ENCODE results near the gene BTBD2.

The BTBD2 gene

GRCh38 chr19:1984357-1984756 lies 31.2 kb downstream of the BTBD2 start:
- ATAC-seq: no peak
- TF ChIP-seq ZC3H10 (CRISPR knock-in tag; IDR thresholded peaks at IDR 0.05) (no peak), BACH2 (CRISPR knock-in tag; IDR thresholded peaks at IDR 0.05; ENCODE audit: borderline replicate concordance) (no peak), GLIS3 (CRISPR knock-in tag; IDR thresholded peaks at IDR 0.05) (no peak), ZFP30 (CRISPR knock-in tag; IDR thresholded peaks at IDR 0.05) (no peak), ESRRG (CRISPR knock-in tag; IDR thresholded peaks at IDR 0.05) (no peak), ZNF565 (CRISPR knock-in tag; conservative IDR thresholded peaks at IDR 0.05; ENCODE audit: low read depth) (no peak), TOX (CRISPR knock-in tag; IDR thresholded peaks at IDR 0.05; ENCODE audit: borderline replicate concordance) (no peak), CSRNP3 (CRISPR knock-in tag; IDR thresholded peaks at IDR 0.05) (no peak), ARNTL (CRISPR knock-in tag; IDR thresholded peaks at IDR 0.05; ENCODE audit: borderline replicate concordance, low read depth) (no peak), ZFP3 (CRISPR knock-in tag; IDR thresholded peaks at IDR 0.05) (no peak), CREB5 (CRISPR knock-in tag; IDR thresholded peaks at IDR 0.05; ENCODE audit: low read depth) (no peak), TSHZ2 (CRISPR knock-in tag; IDR thresholded peaks at IDR 0.05) (no peak), TCF4 (CRISPR knock-in tag; IDR thresholded peaks at IDR 0.05; ENCODE audit: borderline replicate concordance) (no peak), OSR1 (CRISPR knock-in tag; IDR thresholded peaks at IDR 0.05) (no peak), POU6F1 (CRISPR knock-in tag; IDR thresholded peaks at IDR 0.05; ENCODE audit: borderline replicate concordance, low read depth) (no peak), CSDC2 (CRISPR knock-in tag; IDR thresholded peaks at IDR 0.05) (no peak), ZNF8 (CRISPR knock-in tag; IDR thresholded peaks at IDR 0.05) (no peak), ZNF70 (CRISPR knock-in tag; IDR thresholded peaks at IDR 0.05) (no peak), RARB (CRISPR knock-in tag; IDR thresholded peaks at IDR 0.05) (no peak)

GRCh38 chr19:1981253-1981652 lies 34.3 kb downstream of the BTBD2 start:
- ATAC-seq: no peak
- no peak for TF ChIP-seq ZNF70 (CRISPR knock-in tag; IDR thresholded peaks at IDR 0.05)
- TF ChIP-seq BACH2 (CRISPR knock-in tag; IDR thresholded peaks at IDR 0.05; ENCODE audit: borderline replicate concordance): no peak

- TF ChIP-seq BACH2 (CRISPR knock-in tag; IDR thresholded peaks at IDR 0.05; ENCODE audit: borderline replicate concordance) (no peak), ZFP30 (CRISPR knock-in tag; IDR thresholded peaks at IDR 0.05) (no peak), GLIS3 (CRISPR knock-in tag; IDR thresholded peaks at IDR 0.05) (no peak), ZNF8 (CRISPR knock-in tag; IDR thresholded peaks at IDR 0.05) (no peak), PATZ1 (CRISPR knock-in tag; IDR thresholded peaks at IDR 0.05; ENCODE audit: borderline replicate concordance) (no peak), ZNF565 (CRISPR knock-in tag; conservative IDR thresholded peaks at IDR 0.05; ENCODE audit: low read depth) (no peak), RARB (CRISPR knock-in tag; IDR thresholded peaks at IDR 0.05) (no peak), TCF4 (CRISPR knock-in tag; IDR thresholded peaks at IDR 0.05; ENCODE audit: borderline replicate concordance) (no peak), CREB5 (CRISPR knock-in tag; IDR thresholded peaks at IDR 0.05; ENCODE audit: low read depth) (no peak), ISL1 (CRISPR knock-in tag; IDR thresholded peaks at IDR 0.05) (no peak)
- no peak for ATAC-seq
These were observed 34.7 kb downstream of the BTBD2 start for GRCh38 chr19:1980809-1981181.
